OCI-LY7 (cell line): Measurements from ENCODE around the gene GET3. TPM values are rescaled to one million over a fixed set of nuclear protein-coding genes. Genes with fewer than 3 reads are reported as not detected.

Experiments
- BruUV-seq: library from RNA; stranded (reverse); fragments of 400-500 nt; replicated peaks from 2 replicates; lab custom pipeline; 2021; lab: Mats Ljungman, UMichigan
- CTCF ChIA-PET: fragments of 300-600 bp; sonication (Branson Sonifier 250); formaldehyde crosslinking; loops from one replicate; lab custom pipeline; 2022; ENCODE audit warnings: antibody characterized with exemption; ENCODE audit not compliant: unreplicated experiment; lab: Charles Lee
- POLR2A ChIA-PET: fragments of 300-600 bp; sonication (Branson Sonifier 250); formaldehyde crosslinking; loops from one replicate; lab custom pipeline; 2022; ENCODE audit warnings: antibody characterized with exemption; lab: Charles Lee
- DNase-seq: peaks from one replicate; pipeline ENCODE4 v3.0.0-alpha.2; 2015; ENCODE audit warnings: low spot score
- H2AFZ ChIP-seq: fragments of 200-600 bp; sonication (generic), shearing (Covaris generic); 2 replicates; pipeline ENCODE4 v1.6.1; 2014; ENCODE audit warnings: mild to moderate bottlenecking, antibody characterized with exemption, low read length, moderate library complexity
- H3K27ac ChIP-seq: fragments of 200-600 bp; sonication (generic); 2 replicates; pipeline ENCODE4 v1.5.1; 2014; ENCODE audit warnings: mixed run types, low read depth, mild to moderate bottlenecking, moderate library complexity, low read length, inconsistent platforms; ENCODE audit not compliant: poor library complexity, severe bottlenecking
- H3K36me3 ChIP-seq: fragments of 200-600 bp; sonication (generic); 2 replicates; pipeline ENCODE4 v1.6.1; 2014; ENCODE audit warnings: mild to moderate bottlenecking, antibody characterized with exemption, low read length, moderate library complexity, mixed read lengths; ENCODE audit not compliant: insufficient read depth
- H3K4me1 ChIP-seq: fragments of 200-600 bp; sonication (generic); 2 replicates; pipeline ENCODE4 v1.5.1; 2014; ENCODE audit warnings: mild to moderate bottlenecking, low read length; ENCODE audit not compliant: insufficient read depth, poor library complexity, severe bottlenecking
- H3K4me2 ChIP-seq: fragments of 200-600 bp; sonication (generic); 2 replicates; pipeline ENCODE4 v1.6.1; 2014; ENCODE audit warnings: mild to moderate bottlenecking, low read length
- H3K4me3 ChIP-seq: fragments of 200-600 bp; sonication (generic); 2 replicates; pipeline ENCODE4 v1.5.1; 2014; ENCODE audit warnings: mild to moderate bottlenecking, low read depth, low read length; ENCODE audit not compliant: poor library complexity, severe bottlenecking
- H3K79me2 ChIP-seq: fragments of 200-600 bp; sonication (generic); 2 replicates; pipeline ENCODE4 v1.6.1; 2016; ENCODE audit warnings: low read depth, mild to moderate bottlenecking, low read length, moderate library complexity, mixed read lengths; ENCODE audit not compliant: insufficient read depth
- H3K9me2 ChIP-seq: fragments of 200-600 bp; sonication (generic); 2 replicates; pipeline ENCODE4 v1.6.1; 2016; ENCODE audit warnings: mild to moderate bottlenecking, low read length, mixed read lengths; ENCODE audit not compliant: insufficient read depth
- H3K9me3 ChIP-seq: fragments of 200-600 bp; sonication (generic); 2 replicates; pipeline ENCODE4 v1.6.1; 2014; ENCODE audit warnings: mild to moderate bottlenecking, mixed run types, low read length, mixed read lengths
- H4K20me1 ChIP-seq: fragments of 200-600 bp; sonication (generic); 2 replicates; pipeline ENCODE4 v1.6.1; 2014; ENCODE audit warnings: mild to moderate bottlenecking, antibody characterized with exemption, low read length, moderate library complexity, mixed read lengths; ENCODE audit not compliant: insufficient read depth
- EZH2phosphoT487 ChIP-seq: fragments of 200-600 bp; sonication (generic); IDR thresholded peaks from 2 replicates; pipeline ENCODE4 v1.6.1; 2018; ENCODE audit warnings: low read depth, borderline replicate concordance, mild to moderate bottlenecking, mixed run types, antibody characterized with exemption, low read length, moderate library complexity, mixed read lengths
- intact Hi-C: fragments of 100-400 bp; cut with micrococcal nuclease; formaldehyde crosslinking; loops from one replicate; pipeline ENCODE4 v1.10.0; 2022; ENCODE audit not compliant: unreplicated experiment
- total RNA-seq, 2 experiments: library from RNA; depleted of rRNA in 1 of 2; stranded (reverse); fragments of >200 nt in 1 of 2; shearing (Covaris generic) in 1 of 2; gene quantifications; 2 replicates each; pipeline ENCODE4 v1.2.3, GENCODE V29; 2014 to 2022
- TF ChIP-seq, protein P1 (sequence below): fragments of 200-600 bp; sonication (generic); conservative IDR thresholded peaks from 2 replicates; pipeline ENCODE4 v1.5.1; 2014; ENCODE audit warnings: mild to moderate bottlenecking, antibody characterized with exemption, low read length, moderate library complexity, mixed read lengths

The GET3 gene
- total RNA-seq, 2 experiments from 2014 or later: 34.3 to 40.5 TPM

DNA sequence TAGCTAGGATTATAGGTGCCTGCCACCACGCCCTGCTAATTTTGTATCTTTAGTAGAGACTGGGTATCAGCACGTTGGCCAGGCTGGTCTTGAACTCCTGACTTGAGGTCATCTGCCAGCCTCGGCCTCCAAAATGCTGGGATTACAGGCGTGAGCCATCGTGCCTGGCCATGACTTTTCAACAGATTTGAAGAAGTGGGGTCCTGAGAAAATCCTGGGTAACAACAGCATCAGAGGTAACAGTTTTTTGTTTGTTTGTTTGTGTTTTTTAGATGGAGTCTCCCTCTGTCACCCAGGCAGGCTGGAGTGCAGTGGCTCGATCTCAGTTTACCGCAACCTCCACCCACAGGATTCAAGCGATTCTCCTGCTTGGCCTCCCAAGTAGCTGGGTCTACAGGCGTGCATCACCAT is 57.7 kb downstream of the GET3 start:
- TF ChIP-seq, protein P1, sequence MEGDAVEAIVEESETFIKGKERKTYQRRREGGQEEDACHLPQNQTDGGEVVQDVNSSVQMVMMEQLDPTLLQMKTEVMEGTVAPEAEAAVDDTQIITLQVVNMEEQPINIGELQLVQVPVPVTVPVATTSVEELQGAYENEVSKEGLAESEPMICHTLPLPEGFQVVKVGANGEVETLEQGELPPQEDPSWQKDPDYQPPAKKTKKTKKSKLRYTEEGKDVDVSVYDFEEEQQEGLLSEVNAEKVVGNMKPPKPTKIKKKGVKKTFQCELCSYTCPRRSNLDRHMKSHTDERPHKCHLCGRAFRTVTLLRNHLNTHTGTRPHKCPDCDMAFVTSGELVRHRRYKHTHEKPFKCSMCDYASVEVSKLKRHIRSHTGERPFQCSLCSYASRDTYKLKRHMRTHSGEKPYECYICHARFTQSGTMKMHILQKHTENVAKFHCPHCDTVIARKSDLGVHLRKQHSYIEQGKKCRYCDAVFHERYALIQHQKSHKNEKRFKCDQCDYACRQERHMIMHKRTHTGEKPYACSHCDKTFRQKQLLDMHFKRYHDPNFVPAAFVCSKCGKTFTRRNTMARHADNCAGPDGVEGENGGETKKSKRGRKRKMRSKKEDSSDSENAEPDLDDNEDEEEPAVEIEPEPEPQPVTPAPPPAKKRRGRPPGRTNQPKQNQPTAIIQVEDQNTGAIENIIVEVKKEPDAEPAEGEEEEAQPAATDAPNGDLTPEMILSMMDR: no peak
- no peak for TF ChIP-seq EZH2phosphoT487
- peaks cover 8% of the 10 kb centered on the region for H3K79me2 ChIP-seq
- no peak overlapping the region for H3K4me2 ChIP-seq
- no peaks in the 10 kb centered on the region; the same call in 1 of the 2 replicates for H4K20me1 ChIP-seq
- intact Hi-C loops: loop anchor here (5.0 kb wide), 1 partner anchor 73 kb away; the partner anchor contains the start of gene TNPO2
- DNase-seq: no peak
- H3K9me2 ChIP-seq: no peaks in the 10 kb centered on the region
- H3K36me3 ChIP-seq: peaks cover 16% of the 10 kb centered on the region; the same call in 1 of the 2 replicates
- POLR2A ChIA-PET: interaction anchor here (0.7 kb wide), 1 partner anchor 8 kb away, joined by 3 read pairs; no protein-coding TSS in a partner anchor
- no peak overlapping the region for H3K4me3 ChIP-seq
- peaks cover 29% of the 10 kb centered on the region for H3K4me1 ChIP-seq
- no peak overlapping the region for H3K27ac ChIP-seq
- no peak overlapping the region for H2AFZ ChIP-seq
- no peaks in the 10 kb centered on the region for H3K9me3 ChIP-seq
- CTCF ChIA-PET: no interaction called here
- no TSS peak for BruUV-seq

DNA sequence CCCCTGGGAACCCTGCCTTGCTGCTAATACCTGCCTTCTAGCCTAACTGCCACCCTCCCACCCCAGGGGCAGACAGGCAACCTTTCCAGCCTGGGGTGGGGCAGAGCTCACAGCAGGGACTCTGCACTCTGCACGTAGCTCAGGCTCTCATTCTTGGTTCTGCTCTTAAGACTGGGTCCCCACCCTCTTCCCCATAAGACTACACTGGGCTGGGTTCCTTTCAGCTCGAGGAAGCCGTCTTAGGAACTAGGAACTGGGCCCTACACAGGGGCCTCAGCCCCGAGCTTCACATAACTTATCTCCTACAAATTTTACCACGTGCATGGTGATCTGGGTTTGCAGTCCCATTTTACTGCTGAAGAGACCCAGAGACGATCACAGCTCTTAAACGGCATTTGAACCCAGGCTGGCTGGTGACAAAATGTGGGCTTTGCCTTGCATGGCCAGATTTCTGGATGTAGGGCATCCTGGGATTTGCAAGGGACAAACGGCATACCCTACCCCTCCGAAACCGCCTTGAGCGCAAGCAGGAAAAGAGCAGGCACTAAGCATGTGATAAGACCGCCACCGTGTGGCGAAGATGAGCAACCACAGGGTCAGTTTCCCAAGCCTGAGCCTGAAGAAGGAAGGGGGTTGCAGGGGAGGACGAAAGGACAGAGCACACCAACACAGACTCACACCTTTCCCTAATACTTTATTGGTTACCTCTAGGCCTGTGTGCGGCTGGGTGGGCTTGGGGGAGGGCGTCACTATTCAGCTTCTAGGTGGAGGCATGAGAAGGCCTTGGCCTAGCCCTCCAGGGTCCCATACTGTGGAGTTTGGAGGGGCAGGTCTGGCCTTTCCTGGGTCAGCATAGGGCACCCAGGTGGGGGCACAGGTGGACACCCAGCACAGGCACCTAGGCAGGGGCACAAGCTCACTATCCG is 59.1 kb downstream of the GET3 start:
- Histone ChIP-seq H3K4me1 (peaks cover 26% of the 10 kb centered on the region), H3K9me3 (no peaks in the 10 kb centered on the region), H3K4me2 (peak overlapping the region; percentile 54), H3K36me3 (peaks cover 19% of the 10 kb centered on the region; the same call in 1 of the 2 replicates), H2AFZ (no peak overlapping the region), H3K27ac (no peak overlapping the region), H4K20me1 (no peaks in the 10 kb centered on the region; the same call in 1 of the 2 replicates), H3K79me2 (peaks cover 19% of the 10 kb centered on the region), H3K4me3 (no peak overlapping the region), H3K9me2 (no peaks in the 10 kb centered on the region)
- ChIA-PET CTCF (interaction anchor here (0.9 to 1.3 kb wide), 3 partner anchors 18 to 29 kb away, joined by 3 to 5 read pairs (median 4); no protein-coding TSS in a partner anchor), POLR2A (no interaction called here)
- BruUV-seq: TSS peak; percentile 26
- peak; percentile 86 for DNase-seq
- intact Hi-C loops: loop anchor here (1.0 to 2.0 kb wide), 3 partner anchors 19 to 120 kb away; no protein-coding TSS in a partner anchor
- TF ChIP-seq, protein P1: peak; percentile 93
- TF ChIP-seq EZH2phosphoT487: no peak
